Colonic mucosa (tissue), 4 donors: ENCODE measurements around the gene PPP1R14D. TPM values are rescaled to one million over a fixed set of nuclear protein-coding genes. Genes with fewer than 3 reads are reported as not detected.

Experiments used
- DNase-seq: peaks from one replicate; pipeline ENCODE4 v3.0.0-alpha.2; 2020
- H3K27ac ChIP-seq: fragments of 200-600 bp; one replicate; pipeline ENCODE4 v1.8.0; 2021
- H3K27me3 ChIP-seq: fragments of 200-600 bp; one replicate; pipeline ENCODE4 v1.8.0; 2021
- H3K36me3 ChIP-seq: fragments of 200-600 bp; one replicate; pipeline ENCODE4 v1.8.0; 2021
- H3K4me1 ChIP-seq: fragments of 200-600 bp; one replicate; pipeline ENCODE4 v1.8.0; 2021; ENCODE audit warnings: mild to moderate bottlenecking
- H3K4me3 ChIP-seq: fragments of 200-600 bp; one replicate; pipeline ENCODE4 v1.8.0; 2021
- H3K9ac ChIP-seq, 2 donors: one replicate each; pipeline ENCODE4 v1.7.0; 2013; ENCODE audit warnings: control low read depth in 2 of 2, low read depth in 2 of 2, low read length in 2 of 2
- H3K9me3 ChIP-seq: fragments of 200-600 bp; one replicate; pipeline ENCODE4 v1.8.0; 2021
- intact Hi-C: fragments of 100-400 bp; cut with DNase I; formaldehyde crosslinking; loops from one replicate; pipeline ENCODE4 v1.14.1; 2022
- total RNA-seq, 2 donors: library from RNA; stranded (reverse); fragmentation: NEBNext Ultra II Directional in 1 of 2; extraction: Animal tissue kit (Norgen Biotek cat#: 25700) in 1 of 2; gene quantifications; one replicate each; pipeline ENCODE4 v1.2.1, GENCODE V29; 2021
- TF ChIP-seq, protein P1 (sequence below): fragments of 200-600 bp; IDR thresholded peaks from one replicate; pipeline ENCODE4 v1.8.0; 2022; ENCODE audit warnings: antibody characterized with exemption, mild to moderate bottlenecking
- donor health status: healthy.
- donor health status: DM: no; HTN: no; CAD: no.
- donor health status: DM: no; HTN: no; CAD: no.

PPP1R14D gene
- total RNA-seq, 2 donors from 2014 or later: 137 to 166 TPM

DNA sequence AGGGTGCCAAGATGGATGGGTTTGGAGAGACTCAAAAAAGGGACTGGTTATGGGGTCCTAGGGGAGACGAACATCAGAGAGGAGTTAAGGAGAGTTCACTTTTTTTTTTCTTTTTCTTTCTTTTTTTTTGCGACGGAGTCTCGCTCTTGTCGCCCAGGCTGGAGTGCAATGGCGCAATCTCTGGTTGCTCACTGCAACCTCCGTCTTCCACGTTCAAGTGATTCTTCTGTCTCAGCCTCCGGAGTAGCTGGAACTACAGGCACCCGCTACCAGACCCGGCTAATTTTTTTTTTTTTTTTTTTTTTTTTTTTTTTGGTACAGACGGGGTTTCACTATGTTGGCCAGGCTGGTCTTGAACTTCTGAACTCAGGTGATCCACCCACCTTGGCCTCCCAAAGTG, 16.5 kb upstream of the PPP1R14D start:
- Histone ChIP-seq H3K27me3 (no peaks in the 10 kb centered on the region), H3K4me1 (no peaks in the 10 kb centered on the region)
- intact Hi-C loops: no loop called here

DNA sequence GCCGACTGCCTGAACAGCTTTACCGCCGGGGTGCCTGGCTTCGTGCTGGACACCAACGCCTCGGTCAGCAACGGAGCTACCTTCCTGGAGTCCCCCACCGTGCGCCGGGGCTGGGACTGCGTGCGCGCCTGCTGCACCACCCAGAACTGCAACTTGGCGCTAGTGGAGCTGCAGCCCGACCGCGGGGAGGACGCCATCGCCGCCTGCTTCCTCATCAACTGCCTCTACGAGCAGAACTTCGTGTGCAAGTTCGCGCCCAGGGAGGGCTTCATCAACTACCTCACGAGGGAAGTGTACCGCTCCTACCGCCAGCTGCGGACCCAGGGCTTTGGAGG, 16.2 kb upstream of the PPP1R14D start:
- no peak for DNase-seq
- TF ChIP-seq, protein P1, sequence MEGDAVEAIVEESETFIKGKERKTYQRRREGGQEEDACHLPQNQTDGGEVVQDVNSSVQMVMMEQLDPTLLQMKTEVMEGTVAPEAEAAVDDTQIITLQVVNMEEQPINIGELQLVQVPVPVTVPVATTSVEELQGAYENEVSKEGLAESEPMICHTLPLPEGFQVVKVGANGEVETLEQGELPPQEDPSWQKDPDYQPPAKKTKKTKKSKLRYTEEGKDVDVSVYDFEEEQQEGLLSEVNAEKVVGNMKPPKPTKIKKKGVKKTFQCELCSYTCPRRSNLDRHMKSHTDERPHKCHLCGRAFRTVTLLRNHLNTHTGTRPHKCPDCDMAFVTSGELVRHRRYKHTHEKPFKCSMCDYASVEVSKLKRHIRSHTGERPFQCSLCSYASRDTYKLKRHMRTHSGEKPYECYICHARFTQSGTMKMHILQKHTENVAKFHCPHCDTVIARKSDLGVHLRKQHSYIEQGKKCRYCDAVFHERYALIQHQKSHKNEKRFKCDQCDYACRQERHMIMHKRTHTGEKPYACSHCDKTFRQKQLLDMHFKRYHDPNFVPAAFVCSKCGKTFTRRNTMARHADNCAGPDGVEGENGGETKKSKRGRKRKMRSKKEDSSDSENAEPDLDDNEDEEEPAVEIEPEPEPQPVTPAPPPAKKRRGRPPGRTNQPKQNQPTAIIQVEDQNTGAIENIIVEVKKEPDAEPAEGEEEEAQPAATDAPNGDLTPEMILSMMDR: no peak
- intact Hi-C loops: no loop called here
- H3K27ac ChIP-seq: peak overlapping the region; percentile 96
- peak overlapping the region; percentile 81 for H3K4me3 ChIP-seq
- H3K4me1 ChIP-seq: no peaks in the 10 kb centered on the region
- H3K27me3 ChIP-seq: no peaks in the 10 kb centered on the region
- no peaks in the 10 kb centered on the region for H3K36me3 ChIP-seq
- peak overlapping the region; percentile 77 to 94 for H3K9ac ChIP-seq
- H3K9me3 ChIP-seq: no peaks in the 10 kb centered on the region

More for the DNA sequence above, 16.5 kb upstream of the PPP1R14D start:
- H3K27ac ChIP-seq: peak overlapping the region; percentile 96
- TF ChIP-seq, protein P1: no peak
- H3K4me3 ChIP-seq: peak overlapping the region; percentile 81
- no peaks in the 10 kb centered on the region for H3K36me3 ChIP-seq
- H3K9me3 ChIP-seq: no peaks in the 10 kb centered on the region
- peak overlapping the region; percentile 77 to 94 for H3K9ac ChIP-seq
- no peak for DNase-seq

DNA sequence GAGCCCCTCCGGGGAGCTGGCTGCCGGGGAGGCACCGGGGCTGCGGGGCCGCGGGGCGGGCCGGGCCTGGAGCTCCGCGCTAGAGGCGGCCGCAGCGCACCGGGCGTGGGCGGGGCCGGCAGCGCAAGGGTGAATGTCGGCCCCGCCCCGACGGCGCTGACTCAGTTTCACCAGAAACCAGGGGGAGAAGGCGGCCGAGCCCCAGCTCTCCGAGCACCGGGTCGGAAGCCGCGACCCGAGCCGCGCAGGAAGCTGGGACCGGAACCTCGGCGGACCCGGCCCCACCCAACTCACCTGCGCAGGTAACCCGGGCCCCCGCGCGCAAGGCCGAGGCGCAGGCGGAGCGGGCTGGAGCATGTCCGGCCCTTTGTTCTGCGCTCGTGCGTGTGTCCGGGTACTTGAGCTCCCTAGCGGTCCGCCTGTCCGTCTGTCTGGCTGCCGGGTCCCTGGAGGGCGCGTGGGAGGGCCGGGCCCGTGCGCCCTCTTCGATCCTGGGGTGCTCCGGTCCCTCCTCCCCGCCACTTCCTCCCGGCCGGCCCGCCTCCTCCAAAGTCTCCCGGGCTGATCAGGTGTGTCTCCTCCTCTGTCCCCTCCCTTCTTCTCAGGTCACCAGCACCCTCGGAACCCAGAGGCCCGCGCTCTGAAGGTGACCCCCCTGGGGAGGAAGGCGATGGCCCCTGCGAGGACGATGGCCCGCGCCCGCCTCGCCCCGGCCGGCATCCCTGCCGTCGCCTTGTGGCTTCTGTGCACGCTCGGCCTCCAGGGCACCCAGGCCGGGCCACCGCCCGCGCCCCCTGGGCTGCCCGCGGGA, 15.6 kb upstream of the PPP1R14D start, which contains the start of gene SPINT1:
Gene SPINT1, plus strand, starts transcription at position 164 of the 811 bp plus-strand sequence. Its CDS starts 507 bp downstream, at position 671.
- Histone ChIP-seq H3K36me3 (no peaks in the 10 kb centered on the region), H3K27me3 (no peaks in the 10 kb centered on the region), H3K27ac (peak within 1 kb of the TSS; percentile 96), H3K9ac (peak within 1 kb of the TSS; percentile 77 to 94), H3K4me1 (no peaks in the 10 kb centered on the region), H3K9me3 (no peaks in the 10 kb centered on the region), H3K4me3 (peak within 1 kb of the TSS; percentile 81)
- intact Hi-C loops: no loop called here
- TF ChIP-seq, protein P1: no peak
- DNase-seq: peak; percentile 82

DNA sequence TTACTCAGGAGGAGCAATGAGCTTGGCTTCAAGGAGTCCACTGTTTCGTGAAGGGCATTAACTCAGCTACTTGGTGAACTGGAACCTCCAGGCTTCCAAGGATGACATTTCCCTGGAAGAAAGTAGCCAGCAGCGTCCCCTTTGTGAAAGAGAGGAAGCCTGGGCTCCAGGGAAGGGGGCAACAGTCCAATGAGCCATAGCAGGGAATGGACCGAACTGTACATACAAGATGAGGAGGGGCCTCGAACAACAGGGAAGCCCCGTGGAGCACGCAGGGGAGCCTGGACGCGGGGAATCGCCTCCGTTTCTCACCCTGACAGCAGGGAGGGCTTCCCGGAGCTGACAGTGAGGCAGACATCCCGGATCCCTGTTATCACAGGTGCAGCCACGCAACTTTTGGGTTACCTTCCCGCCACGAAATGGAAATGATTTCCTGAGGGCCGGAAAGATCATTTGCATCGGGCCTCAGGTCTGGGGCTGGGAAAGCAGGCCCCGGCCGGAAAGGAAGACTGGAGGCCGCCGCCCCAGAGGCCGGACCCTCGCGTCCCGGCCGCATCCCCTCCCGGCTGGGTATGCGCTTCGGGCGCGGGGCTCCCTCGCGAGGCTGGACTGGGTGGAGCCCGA, 14.9 kb upstream of the PPP1R14D start:
- peak overlapping the region; percentile 48 to 77 for H3K9ac ChIP-seq
- no peaks in the 10 kb centered on the region for H3K27me3 ChIP-seq
- H3K36me3 ChIP-seq: no peaks in the 10 kb centered on the region
- peak overlapping the region; percentile 96 for H3K27ac ChIP-seq
- TF ChIP-seq, protein P1: no peak
- no peaks in the 10 kb centered on the region for H3K4me1 ChIP-seq
- DNase-seq: no peak
- intact Hi-C loops: no loop called here
- no peaks in the 10 kb centered on the region for H3K9me3 ChIP-seq
- H3K4me3 ChIP-seq: peak overlapping the region; percentile 81

DNA sequence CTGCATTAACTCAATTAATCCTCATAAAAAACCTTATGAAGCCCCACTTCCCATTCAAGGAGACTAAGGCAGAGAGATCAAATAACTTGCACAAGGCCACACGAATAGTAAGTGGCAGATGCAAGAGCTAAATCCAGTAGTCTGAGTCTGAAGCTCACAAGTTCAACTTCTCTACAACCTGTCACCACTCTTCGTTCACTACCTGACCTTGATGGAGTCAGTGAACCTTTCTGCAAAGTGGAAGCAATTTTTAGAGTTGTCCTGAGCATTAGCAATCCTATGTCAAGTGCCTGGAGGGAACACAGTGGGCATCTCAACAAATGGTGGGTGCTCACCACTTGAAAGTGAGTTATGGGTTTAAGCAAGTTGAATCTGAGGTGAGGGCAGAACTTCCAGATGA, 13.2 kb upstream of the PPP1R14D start:
- H3K36me3 ChIP-seq: no peaks in the 10 kb centered on the region
- H3K4me3 ChIP-seq: no peak overlapping the region
- intact Hi-C loops: no loop called here
- TF ChIP-seq, protein P1: no peak
- H3K27me3 ChIP-seq: no peaks in the 10 kb centered on the region
- H3K9me3 ChIP-seq: no peaks in the 10 kb centered on the region
- H3K9ac ChIP-seq: peak overlapping the region in 1 of 2 donors; percentile 21
- H3K4me1 ChIP-seq: no peaks in the 10 kb centered on the region
- no peak overlapping the region for H3K27ac ChIP-seq
- DNase-seq: no peak
